Activated T-cell treated with anti-CD3 and anti-CD28 coated beads, Interleukin-2, amount 50 U/mL, for 72 hours (primary cell): ENCODE measurements around the gene EIF6. TPM values are rescaled to one million over a fixed set of nuclear protein-coding genes. Genes with fewer than 3 reads are reported as not detected.

Experiments
- ATAC-seq, 2 donors: fragments of 150-1000 bp; cut with Tn5 transposase; replicated peaks in 1 of 2; 2 replicates each; pipeline ENCODE4 v1.10.0; 2021; ENCODE audit warnings: moderate library complexity in 2 of 2, mild to moderate bottlenecking in 1 of 2
- DNase-seq, 2 donors: peaks; one replicate each; pipeline ENCODE4 v3.0.0; 2021 to 2022; ENCODE audit warnings: mixed read lengths in 1 of 2
- H3K27ac Mint-ChIP-seq: one replicate; pipeline ENCODE4 v1.8.0; 2022; ENCODE audit warnings: mild to moderate bottlenecking, moderate library complexity, mixed read lengths
- H3K27me3 Mint-ChIP-seq: one replicate; pipeline ENCODE4 v1.8.0; 2022; ENCODE audit warnings: low read depth, mixed read lengths
- H3K36me3 Mint-ChIP-seq, 2 donors: one replicate each; pipeline ENCODE4 v1.8.0; 2022; ENCODE audit warnings: mixed read lengths in 2 of 2, mild to moderate bottlenecking in 1 of 2; ENCODE audit not compliant: insufficient read depth in 2 of 2
- H3K4me1 Mint-ChIP-seq: one replicate; pipeline ENCODE4 v1.8.0; 2022; ENCODE audit warnings: low read depth, mixed read lengths
- H3K4me3 Mint-ChIP-seq, 2 donors: one replicate each; pipeline ENCODE4 v1.8.0; 2022; ENCODE audit warnings: mild to moderate bottlenecking in 2 of 2, mixed read lengths in 2 of 2, moderate library complexity in 2 of 2
- H3K9me3 Mint-ChIP-seq, 2 donors: one replicate each; pipeline ENCODE4 v1.8.0; 2022; ENCODE audit warnings: mixed read lengths in 2 of 2
- total RNA-seq, 2 donors: library from RNA; stranded (reverse); gene quantifications; one replicate each; pipeline ENCODE4 v1.2.3, GENCODE V29; 2022

Gene EIF6
- total RNA-seq: 100 to 1,000 TPM; 127 to 129 TPM

DNA sequence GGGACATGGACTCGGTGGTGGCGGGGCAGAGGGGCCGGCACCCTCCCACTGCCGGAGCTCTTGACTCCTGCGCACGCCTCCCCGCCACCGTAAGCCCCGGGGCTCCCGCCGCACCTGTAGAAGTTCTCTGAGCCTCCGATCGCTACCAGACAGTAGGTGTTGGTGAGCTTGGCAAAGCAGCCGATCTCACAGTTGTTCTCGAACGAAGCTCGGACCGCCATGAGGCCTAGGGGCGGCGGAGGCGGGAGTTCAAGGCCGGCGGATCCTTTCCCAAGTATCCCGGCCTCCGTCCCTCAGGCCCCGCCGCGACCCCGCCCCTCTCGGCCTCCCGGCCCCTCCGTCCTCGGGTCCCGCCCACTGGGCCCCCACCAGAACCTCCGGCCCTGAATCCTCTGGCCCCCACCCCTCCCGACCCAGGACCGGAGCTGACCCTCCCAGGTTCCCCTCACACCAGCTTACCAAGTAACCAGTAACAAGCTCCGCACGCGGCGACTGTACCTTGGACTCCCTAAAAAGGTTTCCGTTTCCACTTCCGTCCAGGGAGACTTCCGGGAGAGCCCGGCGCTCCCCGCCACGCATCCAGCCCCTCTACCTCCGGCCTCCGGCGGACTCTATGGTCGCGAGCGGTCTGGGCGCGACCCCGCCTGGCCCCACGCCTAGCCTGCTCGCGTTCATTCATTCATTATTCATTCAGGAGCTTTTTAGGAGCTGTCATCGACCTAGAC is at the start of gene EIF6:
Gene EIF6, minus strand, starts transcription at position 506 of the 725 bp plus-strand sequence. Its CDS starts 285 bp downstream, at position 221.
- peak; percentile 87 to 88 for DNase-seq
- H3K27ac Mint-ChIP-seq: peak within 1 kb of the TSS; percentile 90
- H3K36me3 Mint-ChIP-seq: peaks cover 4 to 16% of the 10 kb centered on the region in 2 donors
- no peaks in the 10 kb centered on the region for H3K9me3 Mint-ChIP-seq
- no peaks in the 10 kb centered on the region for H3K27me3 Mint-ChIP-seq
- peaks cover 38% of the 10 kb centered on the region for H3K4me1 Mint-ChIP-seq
- H3K4me3 Mint-ChIP-seq: peak within 1 kb of the TSS; percentile 89 to 99
- peak; percentile 95 to 96 for ATAC-seq

DNA sequence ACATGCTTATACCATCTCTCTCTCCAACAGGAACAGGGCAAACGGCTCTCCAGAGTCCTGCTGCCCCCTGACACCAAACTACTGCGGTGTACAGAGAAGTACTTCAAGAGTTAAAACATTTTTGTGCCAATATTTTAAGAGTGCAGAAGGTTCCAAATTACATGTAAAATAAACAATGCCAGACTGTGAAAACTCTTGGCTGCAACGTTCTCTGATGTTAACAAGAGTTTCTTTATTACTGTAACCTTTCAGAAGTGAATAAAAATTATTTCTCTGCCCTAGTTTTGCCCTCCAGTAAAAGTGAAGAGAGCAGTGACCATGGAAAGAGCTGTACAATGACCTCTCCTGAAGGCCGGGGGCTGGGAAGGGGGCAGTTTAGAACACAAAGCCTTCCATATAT is 49.0 kb upstream of the EIF6 start:
- ATAC-seq (no peak), DNase-seq (no peak)
- peak overlapping the region; percentile 43 for H3K27ac Mint-ChIP-seq
- H3K4me3 Mint-ChIP-seq: no peak overlapping the region
- peaks cover 0 to 1% of the 10 kb centered on the region in 2 donors for H3K36me3 Mint-ChIP-seq
- no peaks in the 10 kb centered on the region for H3K9me3 Mint-ChIP-seq
- no peaks in the 10 kb centered on the region for H3K27me3 Mint-ChIP-seq
- H3K4me1 Mint-ChIP-seq: peaks cover 18% of the 10 kb centered on the region

DNA sequence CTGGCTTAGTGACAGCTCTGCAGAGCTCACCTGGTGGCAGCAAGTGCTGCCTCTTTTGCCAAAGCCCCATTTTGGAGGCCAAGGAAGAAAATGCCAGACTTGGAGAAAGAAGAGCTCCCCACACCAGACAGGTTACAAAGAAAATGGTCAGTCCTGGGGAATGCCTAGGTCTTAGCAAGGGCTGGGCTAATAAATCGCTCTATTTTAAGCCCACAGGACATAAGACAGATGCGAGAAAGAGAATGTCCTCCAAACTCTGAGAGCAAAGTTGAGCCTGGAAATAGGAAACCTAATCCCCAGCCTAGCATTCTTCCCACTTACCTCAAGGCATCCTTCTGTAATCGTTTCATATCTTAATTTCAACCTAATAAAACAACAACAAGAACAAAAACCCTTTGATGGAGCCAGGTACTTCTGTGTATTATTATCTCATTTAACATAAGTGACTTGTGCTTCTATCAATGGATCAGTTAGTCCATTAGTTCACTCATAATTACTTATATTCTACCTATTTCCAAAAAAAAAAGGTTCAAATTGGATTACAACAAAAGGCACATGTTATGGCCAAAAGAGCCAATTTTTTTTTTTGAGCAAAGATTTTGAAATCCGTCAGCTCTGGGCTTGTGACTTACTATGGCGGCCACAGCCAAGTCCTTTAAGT is 48.1 kb upstream of the EIF6 start:
- Mint-ChIP-seq H3K9me3 (no peaks in the 10 kb centered on the region), H3K4me3 (no peak overlapping the region), H3K27ac (no peak overlapping the region), H3K36me3 (peaks cover 0 to 1% of the 10 kb centered on the region in 2 donors), H3K27me3 (no peaks in the 10 kb centered on the region), H3K4me1 (peaks cover 28% of the 10 kb centered on the region)
- DNase-seq (no peak), ATAC-seq (no peak)

DNA sequence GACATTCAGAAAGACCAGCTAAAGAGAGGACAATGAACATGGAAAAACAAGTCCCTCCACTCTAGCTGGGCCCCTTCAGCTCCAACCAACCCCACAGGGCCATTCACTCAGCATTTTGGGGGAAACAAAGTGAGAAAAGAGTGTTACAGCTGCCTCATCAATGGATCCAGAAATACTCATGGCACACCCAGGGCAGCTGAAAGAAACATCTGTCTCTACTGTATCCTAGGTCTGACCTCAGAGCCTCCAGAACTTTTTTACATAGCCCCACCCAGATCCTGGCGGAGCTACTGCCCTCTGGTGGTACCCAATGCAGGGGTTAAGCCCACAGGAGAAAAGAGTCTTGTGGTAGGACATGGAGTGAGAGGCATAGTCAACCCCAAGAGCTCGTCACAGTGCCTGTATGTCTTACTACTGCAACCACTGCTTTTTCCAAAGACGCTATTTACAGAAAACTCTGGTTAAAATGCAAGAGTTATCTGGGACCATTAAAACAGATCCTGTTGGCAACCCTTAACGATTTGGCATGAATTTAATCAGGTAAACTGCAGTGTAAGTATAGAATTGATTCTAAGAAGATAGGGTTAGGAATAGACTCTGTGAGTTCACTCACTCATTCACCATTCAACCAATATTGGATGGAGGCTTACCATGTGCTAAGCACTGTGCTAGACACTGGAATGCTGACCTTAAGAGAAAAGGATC is 45.0 kb upstream of the EIF6 start:
- Mint-ChIP-seq H3K4me1 (peaks cover 50% of the 10 kb centered on the region), H3K27ac (no peak overlapping the region), H3K36me3 (no peaks in the 10 kb centered on the region), H3K4me3 (no peak overlapping the region), H3K9me3 (no peaks in the 10 kb centered on the region), H3K27me3 (no peaks in the 10 kb centered on the region)
- DNase-seq (peak; percentile 71 to 76), ATAC-seq (peak; percentile 82 to 88)

DNA sequence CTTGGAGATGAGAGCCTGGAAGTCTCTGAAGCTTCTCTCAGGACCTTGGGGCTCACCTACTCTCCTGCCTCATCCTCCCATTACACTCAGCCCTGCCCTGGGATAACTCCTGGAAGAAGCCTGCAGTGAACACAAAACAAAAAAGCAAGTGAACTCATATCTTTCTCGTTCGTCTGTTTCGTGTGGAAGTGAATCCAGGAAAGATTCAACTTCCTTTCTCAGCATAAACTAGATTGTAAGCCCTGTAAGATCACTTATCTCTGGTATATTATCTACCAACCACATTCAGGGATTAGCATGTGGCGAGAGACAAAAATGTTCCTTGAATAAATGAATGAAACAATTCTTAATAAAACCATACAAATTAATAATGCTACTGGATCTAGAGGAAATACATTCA is 44.1 kb upstream of the EIF6 start:
- H3K27ac Mint-ChIP-seq: peak overlapping the region; percentile 47
- DNase-seq (no peak), ATAC-seq (no peak)
- H3K27me3 Mint-ChIP-seq: no peaks in the 10 kb centered on the region
- H3K9me3 Mint-ChIP-seq: no peaks in the 10 kb centered on the region
- H3K36me3 Mint-ChIP-seq: no peaks in the 10 kb centered on the region
- peaks cover 50% of the 10 kb centered on the region for H3K4me1 Mint-ChIP-seq
- H3K4me3 Mint-ChIP-seq: peak overlapping the region; percentile 1 to 9

DNA sequence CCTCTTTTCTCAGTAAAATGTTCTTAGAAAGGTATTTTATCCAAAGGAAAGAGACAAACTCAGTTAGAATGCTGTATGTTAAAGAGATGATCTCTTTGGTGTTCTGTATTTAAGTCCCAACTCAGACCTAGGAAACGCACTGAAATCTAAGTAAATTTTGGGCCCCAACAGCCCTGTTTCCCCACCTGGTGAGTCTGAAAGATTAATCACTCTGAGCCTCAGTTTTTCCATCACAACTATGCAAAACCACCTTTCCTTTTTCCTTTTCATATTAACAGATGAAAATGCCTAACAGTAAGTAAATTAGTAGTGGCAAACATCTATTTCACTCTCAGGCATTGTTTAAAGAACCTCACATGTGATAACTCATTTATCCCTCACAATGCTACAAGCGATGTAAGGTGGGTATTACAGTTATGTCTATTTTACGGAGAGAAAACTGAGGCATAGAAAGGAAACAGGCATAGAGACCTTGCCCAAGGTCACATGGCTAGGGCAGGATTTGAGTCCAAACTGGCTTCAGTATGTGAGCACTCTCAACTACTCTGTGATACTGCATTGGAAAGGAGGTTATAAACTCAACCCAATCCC is 43.6 kb upstream of the EIF6 start:
- Mint-ChIP-seq H3K4me1 (peaks cover 55% of the 10 kb centered on the region), H3K9me3 (no peaks in the 10 kb centered on the region), H3K27me3 (no peaks in the 10 kb centered on the region), H3K27ac (peak overlapping the region; percentile 47), H3K4me3 (peak overlapping the region in 1 of 2 donors; percentile 25), H3K36me3 (no peaks in the 10 kb centered on the region)
- no peak for DNase-seq
- ATAC-seq: peak; percentile 35 to 42

DNA sequence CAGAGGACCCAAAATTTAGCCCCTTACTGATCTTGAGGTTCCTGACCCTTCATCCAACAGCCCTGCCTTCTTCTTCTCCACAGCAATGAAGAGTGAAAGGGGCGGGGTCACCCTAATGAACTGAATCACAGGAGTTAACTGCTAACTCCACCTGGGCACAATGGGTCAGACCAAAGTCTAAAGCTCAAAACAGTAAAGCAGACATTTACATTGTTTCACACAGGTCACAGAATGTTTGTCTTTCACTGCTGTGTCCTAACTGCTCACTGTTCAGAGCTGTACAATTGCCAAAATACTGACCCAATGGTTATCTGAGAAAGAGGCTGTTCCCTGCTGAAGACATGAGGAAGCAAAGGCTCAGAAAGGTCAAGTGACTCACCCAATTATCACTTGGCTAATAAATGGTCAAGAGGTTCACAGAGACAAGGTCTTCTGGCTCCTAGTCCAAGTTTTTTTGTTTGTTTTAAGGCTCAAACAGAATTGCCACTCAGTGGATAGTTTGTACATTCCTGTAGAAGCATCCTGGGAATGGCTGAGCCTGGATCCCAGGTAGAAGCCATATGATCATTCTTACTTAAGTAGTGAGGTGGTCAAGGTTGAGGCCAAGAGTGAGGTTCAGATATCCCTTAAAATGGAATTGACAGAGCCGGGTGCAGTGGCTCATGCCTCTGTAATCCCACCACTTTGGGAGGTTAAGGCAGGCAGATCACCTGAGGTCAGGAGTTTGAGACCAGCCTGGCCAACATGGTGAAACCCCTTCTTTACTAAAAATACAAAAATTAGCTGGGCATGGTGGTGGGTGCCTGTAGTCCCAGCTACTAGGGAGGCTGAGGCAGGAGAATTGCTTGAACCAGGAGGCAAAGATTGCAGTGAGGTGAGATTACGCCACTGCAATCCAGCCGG is 42.8 kb upstream of the EIF6 start:
- DNase-seq (no peak), ATAC-seq (no peak)
- H3K4me1 Mint-ChIP-seq: peaks cover 60% of the 10 kb centered on the region
- no peaks in the 10 kb centered on the region for H3K9me3 Mint-ChIP-seq
- no peaks in the 10 kb centered on the region for H3K36me3 Mint-ChIP-seq
- H3K27ac Mint-ChIP-seq: peak overlapping the region; percentile 11
- H3K27me3 Mint-ChIP-seq: no peaks in the 10 kb centered on the region
- H3K4me3 Mint-ChIP-seq: no peak overlapping the region

DNA sequence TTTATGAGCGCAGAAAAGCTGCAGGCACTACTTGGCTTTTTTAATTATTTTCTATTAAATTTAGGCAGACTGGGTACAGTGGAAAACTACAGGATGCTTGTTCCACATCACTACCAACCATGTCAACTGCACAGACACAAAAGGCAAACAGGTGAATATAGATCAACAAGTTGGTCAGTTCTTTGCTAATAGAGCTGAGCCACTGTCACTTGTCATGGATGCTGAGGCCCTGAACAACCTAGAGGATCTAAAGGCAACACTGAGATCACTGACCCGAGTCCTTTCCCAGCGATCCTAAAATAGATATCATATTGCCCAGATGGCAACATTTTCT is 42.1 kb upstream of the EIF6 start:
- peaks cover 60% of the 10 kb centered on the region for H3K4me1 Mint-ChIP-seq
- no peaks in the 10 kb centered on the region for H3K36me3 Mint-ChIP-seq
- ATAC-seq (no peak), DNase-seq (no peak)
- peak overlapping the region; percentile 11 for H3K27ac Mint-ChIP-seq
- H3K9me3 Mint-ChIP-seq: no peaks in the 10 kb centered on the region
- H3K4me3 Mint-ChIP-seq: no peak overlapping the region
- H3K27me3 Mint-ChIP-seq: no peaks in the 10 kb centered on the region

DNA sequence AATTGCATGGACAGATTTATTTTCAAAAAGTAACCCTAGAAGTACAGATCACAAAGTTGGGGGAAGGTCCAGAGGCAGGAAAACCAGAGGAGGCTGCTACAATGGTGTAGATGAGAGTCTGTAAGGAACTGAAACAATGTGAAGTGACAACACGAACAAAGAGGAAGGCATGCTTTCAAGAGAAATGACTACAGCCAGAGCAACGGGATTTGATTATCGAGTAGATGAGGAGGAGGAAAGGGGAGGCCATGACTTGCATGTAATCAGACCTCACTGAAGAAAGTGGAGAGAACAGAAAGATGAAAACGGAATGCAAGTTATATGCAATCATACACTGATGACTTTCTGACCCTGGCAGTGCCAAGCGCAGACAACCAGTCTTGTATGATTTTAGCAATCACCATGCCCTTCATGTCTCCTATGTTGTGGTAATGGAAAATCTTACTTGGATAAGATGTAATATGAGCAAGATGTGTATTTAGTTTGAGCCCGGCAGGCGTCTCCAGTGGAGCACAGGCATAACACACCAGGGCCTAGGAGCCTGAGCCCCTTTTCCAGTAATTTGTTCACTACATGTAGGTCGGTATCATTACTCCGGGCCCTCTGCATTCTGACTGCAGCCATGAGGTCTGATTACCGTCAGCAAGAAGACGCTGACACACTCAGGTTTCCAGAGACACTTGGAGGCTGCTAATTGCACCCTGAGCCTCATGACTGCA is 41.6 kb upstream of the EIF6 start:
- Mint-ChIP-seq H3K4me1 (peaks cover 57% of the 10 kb centered on the region), H3K9me3 (no peaks in the 10 kb centered on the region), H3K4me3 (peak overlapping the region in 1 of 2 donors; percentile 9), H3K27ac (no peak overlapping the region), H3K36me3 (no peaks in the 10 kb centered on the region), H3K27me3 (no peaks in the 10 kb centered on the region)
- DNase-seq (no peak), ATAC-seq (peak; percentile 27 to 44)

DNA sequence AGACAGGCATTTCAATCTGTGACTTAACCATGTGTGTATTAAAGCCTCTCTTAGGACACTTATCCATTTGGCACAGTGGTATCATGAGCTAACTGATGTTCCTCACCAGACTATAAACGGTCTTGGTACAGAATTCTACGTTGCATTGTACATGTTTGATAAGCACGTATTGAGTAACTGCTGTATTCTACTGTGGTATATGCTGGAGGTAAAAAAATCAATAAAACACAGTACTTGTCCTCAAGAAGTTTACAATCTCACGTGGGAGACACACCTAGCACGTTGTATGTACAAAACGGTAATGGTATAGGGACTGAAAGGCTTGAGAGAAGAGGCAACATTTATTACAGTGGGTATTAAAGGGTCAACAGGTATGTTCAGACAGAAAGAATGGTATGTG is 40.8 kb upstream of the EIF6 start:
- H3K4me3 Mint-ChIP-seq: no peak overlapping the region
- H3K36me3 Mint-ChIP-seq: no peaks in the 10 kb centered on the region
- ATAC-seq (no peak), DNase-seq (no peak)
- H3K27ac Mint-ChIP-seq: peak overlapping the region; percentile 18
- peaks cover 54% of the 10 kb centered on the region for H3K4me1 Mint-ChIP-seq
- H3K27me3 Mint-ChIP-seq: no peaks in the 10 kb centered on the region
- H3K9me3 Mint-ChIP-seq: no peaks in the 10 kb centered on the region

DNA sequence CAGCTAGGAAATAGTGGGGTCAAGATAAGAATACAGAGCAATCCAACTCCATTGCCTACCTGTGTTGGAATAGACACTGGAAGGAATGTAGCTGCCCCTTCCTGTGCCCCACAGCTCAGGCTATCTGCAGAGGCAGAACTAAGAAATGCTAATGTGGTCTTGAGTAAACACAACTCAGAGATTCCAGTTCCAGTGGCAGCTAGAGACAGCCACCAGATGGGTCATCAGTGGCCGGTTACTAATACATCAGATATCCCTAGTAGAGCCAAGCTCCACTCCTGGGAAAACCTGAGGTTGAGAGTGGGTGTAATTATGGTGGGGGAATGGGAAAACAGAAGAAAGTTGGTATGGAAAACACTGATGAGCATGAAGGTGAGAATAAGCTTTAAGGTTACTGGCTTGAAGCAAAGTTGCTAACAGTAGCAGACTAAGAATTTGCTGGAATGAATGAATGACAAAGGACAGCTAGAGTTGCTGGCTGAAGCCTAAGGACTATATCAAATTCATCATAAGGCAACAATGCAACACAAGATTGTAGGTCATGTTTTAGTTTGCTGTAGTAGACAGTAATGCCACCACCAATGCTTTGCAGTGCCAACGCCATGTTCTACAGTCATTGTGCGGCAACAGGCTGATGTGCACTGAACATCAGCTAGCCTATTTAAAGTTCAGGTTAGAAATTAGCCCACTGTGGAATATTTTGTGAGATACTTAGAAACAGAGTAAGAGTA is 36.0 kb upstream of the EIF6 start:
- DNase-seq (no peak), ATAC-seq (no peak)
- Mint-ChIP-seq H3K27ac (no peak overlapping the region), H3K4me3 (no peak overlapping the region), H3K9me3 (no peaks in the 10 kb centered on the region), H3K36me3 (no peaks in the 10 kb centered on the region), H3K4me1 (peaks cover 41% of the 10 kb centered on the region), H3K27me3 (no peaks in the 10 kb centered on the region)
